Inflammatory macrophage treated with lipopolysaccharide for 1 hour (primary cell): ENCODE results near the gene PKM.

Experiments
- DNase-seq, 2 donors: peaks; one replicate each; pipeline ENCODE4 v3.0.0-alpha.2; 2020 to 2022

The PKM gene

DNA sequence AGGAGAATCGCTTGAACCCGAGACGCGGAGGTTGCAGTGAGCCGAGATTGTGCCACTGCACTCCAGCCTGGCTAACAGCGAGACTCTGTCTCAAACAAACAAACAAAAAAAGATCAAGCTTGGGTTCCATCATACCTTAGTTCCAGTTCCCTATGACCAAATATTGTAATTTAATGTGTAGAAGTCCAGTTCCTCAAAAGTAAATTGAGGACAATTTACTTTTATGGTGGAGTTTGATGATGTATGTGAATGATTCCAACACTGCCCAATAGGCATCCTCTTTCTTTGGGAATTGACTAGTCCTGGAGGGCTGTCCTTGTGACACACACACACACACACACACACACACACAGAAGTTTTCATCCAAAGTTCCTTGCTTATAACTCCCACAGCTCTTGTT is 2.8 kb upstream of the PKM start:
- DNase-seq = peak; percentile 28 to 56

DNA sequence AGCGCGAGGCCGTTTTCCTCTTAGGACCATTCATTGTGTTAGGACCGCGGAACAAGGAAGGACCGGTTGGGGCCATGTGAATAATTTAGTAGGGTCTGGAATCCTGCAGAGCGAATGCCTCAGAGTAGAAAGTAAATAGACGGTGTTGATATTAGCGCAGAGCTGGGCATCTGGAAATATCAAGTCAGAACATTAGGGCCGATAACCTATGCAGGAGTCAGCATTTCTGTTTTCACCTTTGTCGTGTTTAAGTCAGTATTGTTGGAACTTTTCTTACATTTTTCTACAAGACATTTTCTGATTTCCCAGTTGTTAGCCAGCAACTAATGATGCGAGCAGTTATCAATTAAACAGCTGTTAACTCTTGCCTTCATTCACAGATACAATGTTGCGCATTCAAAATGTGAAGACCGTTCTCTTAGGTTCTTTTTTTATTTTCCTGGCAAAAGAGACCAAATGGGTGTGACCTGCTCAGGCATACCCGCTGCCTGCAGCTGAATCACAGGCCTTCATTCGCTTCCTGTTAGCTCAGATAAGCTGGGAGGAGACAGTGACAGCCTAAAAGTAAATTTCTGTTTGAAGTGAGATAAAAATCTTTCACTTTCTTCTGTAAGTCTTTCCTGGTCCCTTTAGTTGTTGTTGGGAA is 966 bp upstream of the PKM start:
- DNase-seq = peak; percentile 61 to 65

DNA sequence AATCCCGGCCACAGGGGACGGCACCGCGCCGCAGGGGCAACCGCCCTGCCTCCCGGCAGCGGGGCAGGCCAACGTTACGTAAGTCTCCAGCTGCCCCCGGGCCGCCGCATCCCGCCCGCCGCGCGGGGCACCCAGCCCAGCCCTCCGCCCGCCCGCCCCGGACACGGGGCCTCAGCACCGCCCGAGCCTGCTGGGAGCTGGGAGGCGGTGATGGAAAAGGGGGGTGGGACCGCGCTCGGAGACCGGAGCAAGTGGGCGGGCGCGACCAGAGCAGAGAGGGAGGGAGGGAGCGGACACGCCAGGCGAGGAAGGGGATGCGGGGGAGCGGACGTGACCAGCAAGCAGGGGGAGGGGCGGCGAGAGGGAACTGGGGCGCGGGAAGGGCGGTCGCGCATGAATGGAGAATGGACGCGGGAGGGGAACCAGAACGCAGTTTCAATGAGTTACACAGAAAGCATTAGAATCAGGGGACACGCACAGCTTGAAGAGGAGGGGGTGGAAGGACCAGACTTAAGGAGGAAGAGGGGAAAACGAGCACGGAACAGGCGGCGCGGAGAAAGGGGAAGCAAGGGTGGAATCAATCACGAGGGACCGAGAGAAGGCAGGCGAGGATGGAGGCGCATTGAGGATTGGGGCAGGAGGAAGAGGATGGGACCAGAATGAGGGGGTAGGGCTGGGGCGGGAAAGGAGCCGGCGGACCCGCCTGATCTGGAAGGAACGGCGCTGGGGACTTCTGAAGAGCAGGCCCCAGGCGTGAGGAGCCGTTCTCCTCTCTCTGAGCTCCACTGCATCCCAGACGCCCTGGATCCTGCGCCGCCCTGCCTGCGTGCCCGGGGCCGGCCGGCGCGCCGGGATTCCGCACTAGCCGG is 559 bp downstream of the PKM start:
- peak; percentile 90 to 93 for DNase-seq

DNA sequence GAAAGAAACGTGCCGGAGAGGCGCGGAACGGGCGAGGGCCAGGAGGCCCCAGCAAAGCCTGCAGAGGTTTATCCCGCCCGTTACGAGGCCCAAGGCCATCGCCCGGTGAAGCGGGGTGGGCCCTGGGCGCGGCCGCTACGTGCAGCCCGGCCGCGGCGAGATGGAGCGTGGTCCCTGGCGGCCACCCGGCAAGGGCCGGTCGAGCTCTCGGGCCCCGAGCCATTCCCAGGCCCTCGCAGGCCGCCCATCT is 1.1 kb downstream of the PKM start:
- no peak for DNase-seq

DNA sequence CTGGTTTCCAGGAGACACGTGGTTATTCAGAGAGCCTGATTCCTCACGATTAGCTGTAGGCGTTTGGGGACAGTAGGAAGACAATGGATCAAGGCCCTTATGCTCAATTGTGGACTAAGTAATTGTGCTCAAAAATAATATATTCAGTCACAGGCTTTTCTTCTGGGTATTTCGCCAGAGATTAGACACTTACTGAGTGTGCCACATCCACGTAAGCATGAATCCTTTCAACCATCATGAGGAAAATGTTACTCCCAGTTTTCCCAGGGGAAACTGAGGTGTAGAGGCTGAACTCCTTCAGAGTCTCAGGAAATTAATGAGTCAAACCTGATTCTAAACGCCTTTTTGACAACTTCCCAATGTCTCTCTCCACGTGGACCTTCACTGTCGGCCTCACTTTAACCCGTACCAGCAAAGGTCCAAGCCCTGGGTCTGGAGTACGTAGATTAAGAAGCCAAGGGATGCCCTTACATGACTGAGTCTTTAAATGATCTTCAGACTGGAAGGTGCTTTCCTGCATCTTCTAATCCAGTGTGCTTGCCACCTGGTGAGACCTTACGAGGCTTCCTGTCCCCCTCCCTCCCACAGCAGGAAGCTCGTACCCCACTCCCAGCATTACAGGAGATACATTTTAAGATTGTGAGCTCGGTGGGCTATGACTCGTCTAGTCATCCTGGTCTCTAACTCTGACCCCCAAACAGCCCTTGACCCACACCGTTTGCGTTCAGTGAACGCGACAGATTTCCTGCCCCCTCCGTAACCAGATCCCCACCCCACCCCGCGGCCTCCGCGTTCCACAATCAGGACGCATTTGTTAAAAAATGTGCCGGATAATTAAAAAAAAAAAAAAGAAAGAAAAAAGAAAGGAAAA is 1.7 kb downstream of the PKM start:
- DNase-seq = peak; percentile 31 to 70

DNA sequence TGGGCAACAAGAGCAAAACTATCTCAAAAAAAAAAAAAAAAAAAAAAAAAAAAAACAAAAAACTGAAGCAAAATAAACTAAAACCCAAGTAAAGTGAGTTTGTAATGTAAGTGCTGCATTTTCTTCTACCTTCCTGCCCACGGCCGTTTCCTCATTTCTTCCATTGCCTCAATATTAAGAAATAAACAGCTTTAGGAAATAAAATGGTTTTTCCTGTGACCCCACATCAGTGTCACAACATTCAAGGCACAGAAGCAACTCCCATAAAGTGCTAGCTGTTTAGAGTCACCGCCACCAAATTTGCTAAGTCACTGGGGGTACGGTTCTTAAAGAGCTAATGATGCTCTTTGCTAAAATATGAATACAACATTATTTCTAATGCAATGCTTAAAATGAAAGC is 3.3 kb downstream of the PKM start:
- DNase-seq = peak; percentile 96

DNA sequence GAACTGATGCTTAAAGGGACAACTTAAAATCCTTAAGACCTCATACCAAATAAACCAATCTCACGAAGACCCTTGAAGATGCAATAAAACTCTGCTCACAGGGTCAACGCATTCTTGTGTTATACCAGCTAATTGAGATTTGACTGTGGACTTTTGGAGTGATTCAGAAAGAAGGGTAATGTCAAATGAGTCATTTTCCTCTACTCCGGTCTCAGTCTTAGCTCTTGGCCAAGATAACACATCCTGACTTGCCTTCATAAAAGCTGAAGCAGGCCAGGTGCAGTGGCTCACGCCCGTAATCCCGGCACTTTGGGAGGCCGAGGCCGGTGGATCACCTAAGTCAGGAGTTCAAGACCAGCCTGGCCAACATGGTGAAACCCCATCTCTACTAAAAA is 3.8 kb downstream of the PKM start:
- peak; percentile 65 to 71 for DNase-seq

DNA sequence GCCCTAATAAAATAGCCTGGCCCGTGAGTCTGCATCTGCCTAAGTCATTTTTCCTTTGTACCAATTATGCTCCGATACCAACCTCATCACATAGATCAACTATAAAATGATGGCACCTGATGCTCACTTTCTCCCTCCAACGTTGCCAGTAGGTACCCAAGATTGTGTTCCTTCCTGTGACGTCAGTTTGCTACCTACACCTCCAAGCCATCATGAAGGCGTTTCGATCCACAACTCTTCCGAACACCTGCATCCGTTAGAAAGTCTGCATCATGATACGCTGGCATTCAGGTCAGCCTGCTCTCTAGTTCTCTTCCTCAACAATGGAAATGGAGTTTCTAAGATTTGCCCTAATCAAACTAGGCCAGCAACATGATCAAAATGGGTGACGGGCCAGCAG is 7.7 kb downstream of the PKM start:
- DNase-seq = no peak

DNA sequence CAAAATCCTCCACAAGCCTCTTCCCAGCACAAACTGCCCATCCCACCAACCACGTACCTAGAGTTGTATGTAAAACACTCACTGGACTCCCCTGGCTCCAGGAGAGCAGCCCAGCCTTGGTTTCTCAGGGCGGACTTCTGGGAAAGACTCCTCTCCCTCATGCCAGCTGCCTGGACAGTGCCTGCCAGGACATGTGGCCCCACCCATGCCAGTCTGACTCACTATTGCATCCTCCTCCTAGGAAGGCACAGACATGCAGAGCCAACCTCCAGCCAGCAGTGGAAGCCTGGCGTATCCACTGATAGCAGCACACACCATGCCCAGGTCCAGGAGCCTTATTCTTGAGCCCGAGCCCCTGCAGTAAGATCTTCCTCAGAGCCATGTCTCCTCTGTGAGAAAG is 8.6 kb downstream of the PKM start:
- peak in 1 of 2 donors; percentile 57 for DNase-seq

DNA sequence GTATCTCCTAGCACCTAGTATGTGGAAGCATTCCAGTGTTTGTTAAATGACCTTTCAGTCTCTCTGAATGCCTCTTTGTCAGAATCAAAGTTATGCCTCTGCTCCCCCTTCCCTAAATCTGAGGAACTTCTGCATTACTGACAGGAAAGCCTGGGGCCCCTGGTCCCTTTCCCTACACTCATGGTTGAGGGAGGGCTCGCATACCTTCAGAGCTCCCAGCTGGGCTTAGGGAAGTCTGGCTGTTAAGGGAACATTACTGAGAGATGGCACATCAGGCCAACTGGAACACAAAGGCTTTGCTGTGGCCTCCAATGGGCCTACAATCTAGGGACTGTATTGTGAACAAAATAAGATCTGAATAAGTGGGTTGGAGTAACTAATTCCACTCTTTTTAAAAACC is 10.3 kb downstream of the PKM start:
- DNase-seq = no peak

DNA sequence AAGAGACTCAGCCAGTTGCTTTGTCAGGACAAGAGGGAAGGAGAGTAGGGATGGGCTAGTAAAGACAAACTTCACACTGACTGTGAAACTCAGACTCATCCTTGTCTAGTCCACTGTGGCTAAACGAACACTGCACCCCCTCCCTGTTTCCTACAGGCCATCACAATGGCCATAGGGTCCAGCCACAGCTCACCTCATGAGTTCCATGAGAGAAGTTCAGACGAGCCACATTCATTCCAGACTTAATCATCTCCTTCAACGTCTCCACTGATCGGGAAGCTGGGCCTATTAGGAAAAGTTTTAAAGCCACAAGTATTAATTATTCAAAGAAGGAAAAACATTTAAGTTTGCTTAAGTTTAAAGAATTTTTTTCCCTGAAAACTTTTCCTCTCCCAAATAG is 13.8 kb downstream of the PKM start:
- no peak for DNase-seq

DNA sequence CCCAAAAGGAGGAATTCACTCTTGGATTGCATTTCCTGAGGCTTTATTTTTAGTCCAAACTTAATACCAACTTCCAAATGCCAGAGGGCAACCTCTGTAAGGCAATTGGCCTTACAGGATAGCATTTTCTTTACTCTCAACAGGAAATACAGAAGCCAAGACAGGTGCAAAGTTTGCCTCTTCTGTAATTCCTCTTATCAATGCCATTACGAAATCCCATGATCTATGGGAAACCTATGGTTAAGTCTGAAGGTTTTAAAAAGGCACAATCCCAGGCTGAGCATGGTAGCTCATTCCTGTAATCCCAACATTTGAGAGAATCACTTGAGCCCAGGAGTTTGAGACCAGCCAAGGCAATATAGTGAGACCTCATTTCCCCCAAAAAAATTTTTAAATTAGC is 14.9 kb downstream of the PKM start:
- DNase-seq = no peak

DNA sequence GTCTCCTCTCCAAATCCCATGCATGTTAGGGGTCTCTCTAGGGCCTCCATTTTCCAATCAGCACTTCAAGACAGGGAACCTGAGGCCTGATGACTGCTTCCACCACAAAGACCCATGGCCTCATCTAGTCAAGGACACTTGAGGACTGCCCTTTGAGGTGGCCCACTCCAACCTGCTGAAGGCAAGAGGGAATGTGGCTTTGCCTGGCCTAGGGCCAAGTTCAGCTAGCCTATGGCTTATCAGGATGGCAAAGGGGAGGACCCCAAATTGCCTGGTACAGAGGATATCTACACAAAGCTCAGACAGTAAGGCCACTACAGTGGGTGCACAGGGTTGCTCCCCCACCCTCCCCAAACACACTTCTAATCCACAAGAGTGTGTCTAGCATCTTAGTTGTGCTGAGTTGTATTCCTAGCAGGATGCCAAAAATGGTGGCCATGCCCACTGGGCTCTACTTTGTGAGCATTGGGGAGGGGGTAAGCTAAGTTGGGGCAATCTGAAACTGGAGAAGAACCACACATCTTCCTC is 23.4 kb downstream of the PKM start:
- no peak for DNase-seq

DNA sequence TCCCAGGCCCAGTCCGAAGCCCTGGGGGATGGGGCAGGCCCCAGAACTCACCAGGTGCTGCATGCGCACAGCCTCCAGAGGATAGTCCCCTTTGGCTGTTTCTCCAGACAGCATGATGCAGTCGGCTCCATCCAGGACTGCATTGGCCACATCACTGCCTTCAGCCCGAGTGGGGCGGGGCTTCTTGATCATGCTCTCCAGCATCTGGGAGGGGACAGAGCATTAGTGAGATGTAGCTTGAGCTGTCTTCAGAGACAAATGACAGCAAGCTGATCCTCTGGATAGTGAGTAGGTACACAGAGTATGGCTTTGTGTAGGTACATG is 24.4 kb downstream of the PKM start:
- no peak for DNase-seq

DNA sequence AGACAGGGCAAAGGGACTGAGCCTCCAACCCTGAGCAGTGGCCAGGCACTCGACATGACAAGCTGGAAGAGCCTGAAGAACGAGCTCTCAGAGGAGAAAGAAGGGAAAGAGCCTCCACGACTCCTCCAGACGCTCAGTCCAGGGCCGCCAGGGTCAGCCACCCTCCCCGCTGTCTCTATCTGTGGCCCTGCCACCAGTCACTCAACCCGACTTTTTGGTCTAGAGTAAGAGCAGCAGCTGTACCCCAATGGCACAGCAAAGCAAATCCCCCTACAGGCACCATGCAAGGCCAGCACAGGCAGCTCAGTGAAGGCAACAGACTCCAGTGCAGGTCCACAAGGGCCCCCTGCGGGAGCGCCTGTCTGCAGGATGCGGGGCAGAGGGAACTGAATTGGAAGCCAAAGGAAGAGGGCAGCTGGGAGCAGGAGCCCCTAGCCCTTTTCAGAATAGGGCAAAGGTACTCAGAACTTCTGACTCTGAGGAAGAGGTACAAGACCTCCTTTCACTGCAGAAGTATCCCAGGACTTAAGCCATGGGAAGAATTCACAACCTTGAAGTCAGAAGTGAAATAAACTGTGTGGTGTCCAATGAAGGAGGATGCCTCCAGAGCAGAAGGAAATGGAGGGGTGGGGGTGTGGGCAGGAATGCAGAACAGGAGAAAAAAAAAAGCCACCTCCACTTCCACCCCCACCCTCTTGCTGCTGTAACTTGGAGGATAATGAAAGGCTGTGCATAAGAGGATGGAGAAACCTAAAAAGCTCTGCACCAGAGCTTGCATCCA is 24.9 kb downstream of the PKM start:
- DNase-seq = no peak

DNA sequence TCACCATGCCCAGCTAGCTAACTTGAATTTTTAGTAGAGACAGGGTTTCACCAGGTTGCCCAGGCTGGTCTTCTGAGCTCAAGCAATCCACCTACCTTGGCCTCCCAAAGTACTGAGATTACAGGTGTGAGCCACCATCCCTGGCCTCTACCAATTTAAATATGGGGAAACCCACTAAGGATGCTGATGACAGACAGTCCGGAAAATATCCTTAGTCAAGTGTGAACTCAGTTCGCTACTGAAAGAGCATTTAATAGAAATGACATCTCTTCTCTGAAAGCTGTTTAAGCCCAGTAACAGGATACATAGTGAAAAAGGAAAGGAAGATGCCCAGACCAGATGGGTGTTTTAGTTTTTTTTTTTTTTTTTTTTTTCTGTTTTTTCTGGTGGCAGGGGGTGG is 25.7 kb downstream of the PKM start:
- DNase-seq = no peak

DNA sequence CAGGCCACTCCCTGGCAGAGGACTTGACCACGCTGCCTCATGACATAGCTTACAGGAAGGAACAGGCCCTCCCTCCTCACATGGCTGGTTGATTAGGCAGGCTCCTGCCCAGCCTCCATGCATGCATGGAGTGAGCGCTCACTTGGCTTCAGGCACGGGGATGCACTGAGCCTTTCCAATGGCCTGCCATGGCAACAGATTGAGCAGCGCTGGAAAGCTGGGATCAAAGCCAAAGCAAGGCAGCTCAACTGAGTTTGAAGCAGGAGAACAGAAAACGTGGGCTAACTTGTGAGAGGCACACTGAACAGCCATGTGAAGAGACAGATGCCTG is 27.5 kb downstream of the PKM start:
- no peak for DNase-seq

DNA sequence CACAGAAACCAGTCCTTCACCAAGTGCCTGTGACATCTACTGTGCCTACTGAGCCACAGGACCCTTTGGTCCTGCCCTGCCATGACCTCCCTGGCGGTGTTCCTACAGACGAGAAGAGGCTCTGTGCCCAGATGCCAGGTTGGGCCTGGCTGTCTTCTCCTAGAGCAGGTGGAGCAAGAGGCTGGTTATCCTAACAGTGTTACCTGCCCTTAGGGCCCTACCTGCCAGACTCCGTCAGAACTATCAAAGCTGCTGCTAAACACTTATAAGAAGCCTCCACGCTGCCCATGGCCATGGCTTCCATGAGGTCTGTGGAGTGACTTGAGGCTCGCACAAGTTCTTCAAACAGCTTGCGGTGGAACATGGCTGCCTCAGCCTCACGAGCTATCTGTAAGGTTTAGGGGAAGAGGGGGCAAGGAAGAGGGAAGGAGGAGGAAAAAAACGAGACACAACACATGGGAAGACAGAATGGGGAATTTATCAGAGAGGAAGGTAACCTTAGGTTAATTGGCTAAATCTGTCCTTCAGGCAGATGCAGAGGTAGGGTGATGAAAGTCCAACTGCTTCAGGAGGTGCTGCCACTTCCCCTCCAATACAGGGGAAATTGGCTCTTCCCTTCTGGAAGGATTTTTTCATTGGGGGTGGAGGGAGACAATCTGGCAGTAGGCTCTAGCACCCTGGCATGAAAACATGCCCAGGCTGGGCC is 28.0 kb downstream of the PKM start:
- no peak for DNase-seq

DNA sequence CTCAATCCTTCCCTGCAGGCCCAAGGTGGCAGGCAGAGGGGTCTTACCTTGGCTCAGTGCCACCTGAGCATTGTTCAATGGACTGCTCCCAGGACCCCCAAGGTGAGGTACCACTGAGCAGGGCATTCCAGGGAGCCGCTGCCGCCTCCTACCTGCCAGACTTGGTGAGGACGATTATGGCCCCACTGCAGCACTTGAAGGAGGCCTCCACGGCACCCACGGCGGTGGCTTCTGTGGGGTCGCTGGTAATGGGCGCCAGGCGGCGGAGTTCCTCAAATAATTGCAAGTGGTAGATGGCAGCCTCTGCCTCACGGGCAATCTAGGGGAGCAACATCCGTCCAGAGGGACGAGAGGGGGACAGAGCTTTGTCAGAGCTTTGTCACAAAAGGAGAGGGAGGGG is 28.7 kb downstream of the PKM start:
- no peak for DNase-seq

DNA sequence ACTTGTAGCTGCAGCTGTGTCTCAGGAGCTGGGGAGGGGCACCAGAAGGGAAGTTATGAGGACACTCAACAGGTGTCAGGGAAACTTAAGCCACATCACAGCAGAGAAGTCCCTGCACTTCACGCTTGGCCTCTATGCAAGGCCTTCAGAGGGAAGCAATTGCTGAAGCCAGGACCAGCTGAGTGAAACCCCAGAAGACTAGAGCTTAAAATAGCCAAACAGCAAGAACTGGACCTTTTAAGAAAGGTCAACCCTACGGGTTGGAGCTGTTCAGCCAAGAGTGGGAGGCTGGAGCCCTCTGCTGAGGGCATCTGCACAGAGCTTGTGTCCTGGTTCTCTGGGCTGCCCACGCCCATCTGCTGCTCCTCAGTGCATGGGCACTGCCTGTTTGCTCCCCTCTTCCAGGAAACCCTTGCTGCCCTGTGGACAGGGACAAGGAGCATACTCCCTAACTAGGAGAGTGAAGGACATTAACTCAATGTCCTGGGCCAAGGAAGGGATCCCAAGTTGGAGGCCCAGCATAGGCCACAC is 29.5 kb downstream of the PKM start:
- DNase-seq = no peak

DNA sequence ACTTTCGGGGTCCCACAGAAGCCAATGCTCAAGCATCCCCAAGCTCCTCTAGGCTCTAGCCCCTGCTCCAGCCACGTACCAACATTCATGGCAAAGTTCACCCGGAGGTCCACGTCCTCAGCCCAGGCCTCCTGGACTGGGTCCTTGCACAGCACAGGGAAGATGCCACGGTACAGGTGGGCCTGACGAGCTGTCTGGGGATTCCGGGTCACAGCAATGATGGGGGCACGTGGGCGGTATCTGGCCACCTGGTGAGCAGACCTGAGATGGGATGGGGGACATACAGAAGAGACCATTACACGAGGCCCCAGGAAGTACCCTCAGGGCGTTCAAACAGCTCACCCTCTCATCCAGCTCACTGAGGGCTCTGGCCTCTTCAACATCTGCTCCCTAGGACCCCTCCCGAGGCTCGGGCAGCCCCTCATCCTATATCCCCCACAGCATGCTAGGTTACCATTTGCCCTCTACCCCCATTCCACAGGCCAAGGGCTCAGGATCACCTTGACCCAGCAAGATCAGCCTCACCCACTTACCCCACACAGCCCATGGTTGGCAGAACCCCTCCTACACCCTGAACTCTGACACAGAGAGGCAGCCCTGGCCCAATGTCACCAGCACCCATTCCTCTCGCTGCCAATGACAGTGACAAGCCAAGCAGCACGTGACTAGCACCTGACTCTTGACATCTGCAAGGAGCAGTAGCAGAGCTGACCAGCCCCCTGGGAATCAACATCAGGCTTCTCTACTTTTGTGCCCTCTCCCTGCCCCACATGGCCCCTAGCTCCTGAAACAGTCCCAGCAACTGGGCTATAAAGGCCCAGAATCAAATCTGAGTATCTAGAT is 30.4 kb downstream of the PKM start:
- DNase-seq = peak in 1 of 2 donors; percentile 41
